Activated naive CD8-positive, alpha-beta T cell treated with anti-CD3 and anti-CD28 coated beads for 36 hours (primary cell): ENCODE results near the gene PPP1R10. TPM values are rescaled to one million over a fixed set of nuclear protein-coding genes. Genes with fewer than 3 reads are reported as not detected.
A peak's percentile ranks its signal among the peaks of the same experiment; 100 is the strongest.
"Not testable (repeated sequence)": the region's sequence is repeated elsewhere in the genome, so short reads cannot be mapped to it uniquely, and the experiment has no call there.

Source experiments
- DNase-seq: peaks from one replicate; pipeline ENCODE4 v3.0.0; 2021
- H3K27ac Mint-ChIP-seq: one replicate; pipeline ENCODE4 v1.8.0; 2022; ENCODE audit warnings: mild to moderate bottlenecking, moderate library complexity, mixed read lengths
- H3K27me3 Mint-ChIP-seq: one replicate; pipeline ENCODE4 v1.8.0; 2022; ENCODE audit warnings: mild to moderate bottlenecking, mixed read lengths
- H3K36me3 Mint-ChIP-seq: one replicate; pipeline ENCODE4 v1.8.0; 2021; ENCODE audit warnings: mild to moderate bottlenecking, mixed read lengths
- H3K4me1 Mint-ChIP-seq: one replicate; pipeline ENCODE4 v1.8.0; 2021; ENCODE audit warnings: mixed read lengths
- H3K4me3 Mint-ChIP-seq: one replicate; pipeline ENCODE4 v1.8.0; 2022; ENCODE audit warnings: mild to moderate bottlenecking, moderate library complexity, mixed read lengths
- H3K9me3 Mint-ChIP-seq: one replicate; pipeline ENCODE4 v1.8.0; 2022; ENCODE audit warnings: mixed read lengths
- total RNA-seq, 2 experiments: library from RNA; stranded (reverse); gene quantifications; one replicate each; pipeline ENCODE4 v1.2.3, GENCODE V29; 2021

Gene PPP1R10
- total RNA-seq: 10 to 100 TPM; 80.5 to 84.6 TPM

DNA sequence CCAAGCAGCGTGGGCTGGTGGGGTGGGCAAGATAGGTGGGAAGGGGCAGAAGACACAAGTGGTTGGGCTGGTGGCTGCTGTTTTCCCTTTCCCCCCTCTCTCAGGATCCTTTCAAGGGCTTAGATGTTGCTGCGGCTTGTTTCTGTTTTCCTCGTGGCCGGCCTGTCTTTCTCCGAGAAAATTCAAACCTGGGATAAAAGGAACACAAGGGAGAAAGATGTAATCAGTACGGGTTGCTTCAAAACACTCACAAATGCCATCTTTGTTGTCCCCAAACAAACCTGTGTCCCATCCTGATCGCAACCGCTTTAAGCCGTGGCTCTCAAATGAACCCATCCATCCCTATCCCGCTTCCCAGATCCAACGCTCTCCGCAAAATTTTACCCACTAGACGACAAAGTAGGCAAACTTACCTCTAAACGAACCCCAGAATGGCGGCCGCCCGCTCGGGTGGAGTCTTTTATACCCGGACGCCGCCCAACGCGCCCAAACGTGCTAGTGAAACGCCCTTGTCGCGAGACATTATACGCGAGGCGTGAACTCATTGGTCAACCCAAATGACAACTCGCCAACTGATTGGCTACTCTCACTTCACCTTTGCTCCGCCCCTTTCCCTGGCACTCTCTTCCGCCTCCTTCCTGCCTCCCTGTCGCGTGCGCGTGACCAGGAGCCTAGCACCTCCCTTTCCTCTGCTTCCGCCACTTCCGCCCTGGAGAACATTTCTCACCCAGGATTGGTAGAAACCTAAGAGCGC, at the start of gene PPP1R10:
Gene PPP1R10, minus strand, starts transcription at position 433 of the 754 bp plus-strand sequence. CDS start 7,299 bp downstream, outside the sequence.
- H3K4me3 Mint-ChIP-seq: peak within 1 kb of the TSS; percentile 97
- peaks cover 19% of the 10 kb centered on the region for H3K27me3 Mint-ChIP-seq
- H3K4me1 Mint-ChIP-seq: peaks cover 46% of the 10 kb centered on the region
- DNase-seq: peak; percentile 98
- peak within 1 kb of the TSS; percentile 99 for H3K27ac Mint-ChIP-seq
- peaks cover 3% of the 10 kb centered on the region for H3K9me3 Mint-ChIP-seq
- peaks cover 62% of the 10 kb centered on the region for H3K36me3 Mint-ChIP-seq

DNA sequence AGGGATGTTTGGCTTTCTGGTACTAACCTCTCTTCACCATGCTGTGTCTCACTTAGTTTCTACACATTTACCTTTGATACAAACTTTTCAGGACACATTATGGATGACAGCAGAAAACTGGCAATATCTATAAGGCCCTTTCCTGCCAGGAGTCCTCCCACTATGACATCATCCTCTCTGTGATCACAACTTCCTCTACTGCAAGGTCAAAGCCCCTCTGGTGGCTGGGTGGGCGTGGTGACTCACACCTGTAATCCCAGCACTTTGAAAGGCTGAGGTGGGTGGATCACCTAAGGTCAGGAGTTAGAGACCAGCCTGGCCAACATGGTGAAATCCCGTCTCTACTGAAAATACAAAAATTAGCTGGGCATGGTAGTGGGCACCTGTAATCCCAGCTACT, 49.3 kb upstream of the PPP1R10 start:
- Mint-ChIP-seq H3K27ac (peak overlapping the region; percentile 82), H3K4me3 (peak overlapping the region; percentile 14), H3K4me1 (peaks cover 25% of the 10 kb centered on the region), H3K36me3 (peaks cover 26% of the 10 kb centered on the region)
- DNase-seq: peak; percentile 72
- H3K9me3 Mint-ChIP-seq, H3K27me3 Mint-ChIP-seq: not testable (repeated sequence)

DNA sequence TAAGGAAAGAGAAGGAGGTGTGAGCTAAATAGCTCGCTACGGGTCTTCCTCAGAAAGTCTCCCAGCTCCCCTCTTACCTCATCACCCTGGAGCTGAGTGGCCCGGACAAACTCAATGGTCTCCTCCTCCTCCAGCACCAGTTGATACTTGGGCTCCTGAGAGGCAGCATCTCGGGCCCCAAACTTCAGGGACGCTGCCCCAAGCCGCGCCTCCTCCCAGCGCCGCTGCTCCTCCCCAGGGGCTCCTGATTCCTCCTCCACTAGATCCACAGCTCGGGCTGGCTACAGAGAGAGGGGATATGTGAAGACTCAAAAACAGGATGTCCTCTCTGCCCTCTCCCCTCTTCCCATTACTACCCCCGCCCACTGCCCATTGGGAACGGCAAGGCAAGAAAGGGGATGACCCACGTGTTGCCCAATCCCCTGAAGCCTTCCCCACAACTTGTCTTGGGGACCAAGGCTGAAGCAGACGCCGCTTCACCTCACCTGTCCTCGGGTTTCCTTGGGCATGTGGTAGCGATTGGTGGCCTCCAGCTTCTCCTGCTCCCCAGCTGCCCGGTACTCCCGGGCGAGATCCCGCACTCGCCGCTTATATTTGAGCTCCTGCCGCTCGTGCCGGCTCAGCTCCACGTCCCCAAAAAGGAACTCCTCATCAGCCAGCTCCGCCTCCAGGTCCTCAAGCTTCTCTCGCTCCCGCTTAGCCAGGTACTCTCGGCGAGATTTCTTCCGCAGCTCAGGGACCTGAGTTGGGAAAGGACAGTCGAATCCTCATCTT, 48.1 kb upstream of the PPP1R10 start:
- Mint-ChIP-seq H3K27me3 (no peaks in the 10 kb centered on the region), H3K9me3 (no peaks in the 10 kb centered on the region), H3K4me3 (no peak overlapping the region), H3K4me1 (peaks cover 18% of the 10 kb centered on the region), H3K36me3 (peaks cover 26% of the 10 kb centered on the region), H3K27ac (peak overlapping the region; percentile 12)
- no peak for DNase-seq

DNA sequence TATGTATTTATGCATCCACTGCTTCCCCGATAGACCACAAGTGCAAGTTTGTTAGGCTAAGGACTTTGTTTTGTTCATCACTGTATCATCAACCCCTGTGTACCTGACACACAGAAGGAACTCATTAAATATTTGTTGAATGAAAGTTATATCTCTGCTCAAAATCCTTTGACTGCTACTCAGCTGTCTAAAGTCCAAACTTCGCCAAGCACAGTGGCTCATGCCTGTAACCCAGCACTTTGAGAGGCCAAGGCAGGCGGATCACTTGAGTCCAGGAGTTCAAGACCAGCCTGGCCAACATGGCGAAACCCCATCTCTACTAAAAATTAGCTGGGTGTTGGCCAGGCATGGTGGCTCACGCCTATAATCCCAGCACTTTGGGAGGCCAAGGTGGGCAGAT, 40.9 kb upstream of the PPP1R10 start:
- peaks cover 33% of the 10 kb centered on the region for H3K36me3 Mint-ChIP-seq
- H3K27me3 Mint-ChIP-seq, H3K4me3 Mint-ChIP-seq, H3K9me3 Mint-ChIP-seq, DNase-seq, H3K27ac Mint-ChIP-seq, H3K4me1 Mint-ChIP-seq: not testable (repeated sequence)

DNA sequence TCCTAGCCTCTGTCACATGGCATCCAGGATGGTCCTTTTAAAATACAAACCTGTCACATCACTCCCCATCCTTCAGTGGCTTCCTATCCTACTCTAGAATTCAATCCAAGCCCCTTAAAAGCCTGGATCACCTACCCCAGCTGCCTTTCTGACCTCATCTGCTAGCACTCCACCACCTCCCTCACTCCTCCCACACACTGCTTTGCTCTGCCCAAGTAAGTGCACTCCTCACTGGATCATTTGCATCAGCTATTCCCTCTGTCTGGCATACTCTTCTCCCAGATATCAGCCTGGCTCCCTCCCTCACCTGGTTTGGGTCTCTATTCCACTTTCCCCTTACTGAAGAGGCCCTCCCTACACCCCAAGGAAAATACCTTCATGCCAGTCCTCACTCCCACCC, 40.4 kb upstream of the PPP1R10 start:
- Mint-ChIP-seq H3K27ac (no peak overlapping the region), H3K27me3 (no peaks in the 10 kb centered on the region), H3K4me1 (peaks cover 4% of the 10 kb centered on the region), H3K4me3 (no peak overlapping the region), H3K36me3 (peaks cover 28% of the 10 kb centered on the region), H3K9me3 (no peaks in the 10 kb centered on the region)
- no peak for DNase-seq

DNA sequence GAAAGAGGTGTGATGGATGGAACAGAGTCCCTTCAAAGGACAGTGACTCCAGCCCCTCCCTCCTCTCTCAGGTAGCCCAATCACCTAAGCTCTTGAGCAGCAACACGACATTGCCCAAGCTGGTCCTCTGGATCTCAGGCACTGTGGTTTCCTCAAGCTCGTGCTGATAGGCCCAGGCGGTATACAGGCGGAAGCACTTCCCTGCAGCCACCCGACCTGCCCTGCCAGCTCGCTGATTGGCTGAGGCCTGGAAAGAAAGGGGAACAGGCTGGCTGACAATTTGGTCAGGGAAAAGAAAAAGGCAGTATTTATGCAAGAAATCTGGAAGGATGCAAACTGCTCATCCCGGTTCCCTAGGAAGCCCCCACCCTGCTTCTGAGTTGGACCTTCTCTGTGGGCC, 39.5 kb upstream of the PPP1R10 start:
- Mint-ChIP-seq H3K9me3 (no peaks in the 10 kb centered on the region), H3K4me3 (no peak overlapping the region), H3K27me3 (no peaks in the 10 kb centered on the region), H3K4me1 (peaks cover 4% of the 10 kb centered on the region), H3K27ac (no peak overlapping the region), H3K36me3 (peaks cover 27% of the 10 kb centered on the region)
- DNase-seq: no peak

DNA sequence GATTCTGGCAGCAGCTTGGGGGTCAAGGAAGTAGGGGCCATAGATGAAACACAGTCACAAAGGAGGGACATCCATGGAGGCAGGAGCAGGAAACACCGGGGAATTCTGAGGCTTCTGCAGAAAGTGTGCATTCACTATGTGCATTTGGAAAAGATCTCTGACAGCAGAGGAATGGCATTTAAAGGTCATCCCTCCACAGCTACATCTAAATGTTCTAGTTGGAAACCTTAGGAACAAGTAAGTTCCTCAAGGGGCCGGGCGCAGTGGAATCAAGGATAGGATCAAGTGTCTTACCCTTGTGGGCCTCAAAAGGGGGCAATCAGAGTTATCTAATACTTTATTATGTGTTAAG, 38.7 kb upstream of the PPP1R10 start:
- peaks cover 24% of the 10 kb centered on the region for H3K36me3 Mint-ChIP-seq

DNA sequence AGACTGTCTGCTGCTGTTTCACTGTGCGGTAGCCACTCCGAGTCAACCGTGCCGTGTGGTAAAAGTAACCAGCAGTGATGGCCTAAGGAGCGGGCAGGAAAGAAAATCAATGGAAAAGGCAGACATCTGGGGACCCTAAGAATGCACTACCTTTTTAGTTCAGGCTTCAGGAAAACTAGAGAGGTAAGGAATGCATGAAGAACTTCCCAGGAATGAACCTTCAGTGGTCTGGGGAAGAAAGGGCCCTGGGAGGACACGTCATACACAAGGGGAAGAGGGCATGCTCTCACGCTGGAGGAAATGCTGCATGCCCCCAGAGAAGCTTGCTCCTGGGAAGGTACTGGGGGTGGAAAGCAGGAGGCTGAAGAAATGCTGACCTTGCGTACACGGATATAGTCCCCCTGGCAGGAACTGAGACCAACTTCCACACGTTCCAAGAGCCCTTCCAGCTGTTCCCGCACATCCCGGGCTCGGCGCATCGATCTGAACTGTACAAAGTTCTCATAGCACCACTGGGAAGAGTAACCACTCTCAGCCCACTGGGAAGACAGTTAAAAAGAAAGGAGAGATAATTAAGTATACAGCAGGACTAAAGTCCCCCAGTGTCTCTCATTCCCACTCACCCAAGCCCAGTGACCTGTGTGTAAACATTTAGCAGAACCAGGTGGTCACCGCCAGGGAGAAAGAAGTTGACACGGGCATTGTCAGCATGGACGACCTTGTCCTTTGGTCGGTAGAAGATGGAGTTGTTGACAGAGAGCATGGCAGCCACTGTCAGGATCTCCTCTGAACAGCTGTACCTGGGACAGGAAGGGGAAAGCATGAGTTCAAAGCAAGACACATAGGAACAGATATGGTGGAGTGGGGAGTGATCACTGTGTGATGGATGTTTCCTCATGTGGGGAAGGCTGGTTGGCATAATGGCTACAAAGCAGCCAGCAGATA, 38.0 kb upstream of the PPP1R10 start:
- no peak for DNase-seq
- no peaks in the 10 kb centered on the region for H3K9me3 Mint-ChIP-seq
- no peaks in the 10 kb centered on the region for H3K27me3 Mint-ChIP-seq
- peaks cover 4% of the 10 kb centered on the region for H3K4me1 Mint-ChIP-seq
- H3K27ac Mint-ChIP-seq: no peak overlapping the region
- no peak overlapping the region for H3K4me3 Mint-ChIP-seq
- peaks cover 23% of the 10 kb centered on the region for H3K36me3 Mint-ChIP-seq

More for the DNA sequence above, 38.7 kb upstream of the PPP1R10 start:
- DNase-seq: no peak
- no peaks in the 10 kb centered on the region for H3K27me3 Mint-ChIP-seq
- H3K4me3 Mint-ChIP-seq: no peak overlapping the region
- no peak overlapping the region for H3K27ac Mint-ChIP-seq
- H3K4me1 Mint-ChIP-seq: peaks cover 4% of the 10 kb centered on the region
- H3K9me3 Mint-ChIP-seq: no peaks in the 10 kb centered on the region

DNA sequence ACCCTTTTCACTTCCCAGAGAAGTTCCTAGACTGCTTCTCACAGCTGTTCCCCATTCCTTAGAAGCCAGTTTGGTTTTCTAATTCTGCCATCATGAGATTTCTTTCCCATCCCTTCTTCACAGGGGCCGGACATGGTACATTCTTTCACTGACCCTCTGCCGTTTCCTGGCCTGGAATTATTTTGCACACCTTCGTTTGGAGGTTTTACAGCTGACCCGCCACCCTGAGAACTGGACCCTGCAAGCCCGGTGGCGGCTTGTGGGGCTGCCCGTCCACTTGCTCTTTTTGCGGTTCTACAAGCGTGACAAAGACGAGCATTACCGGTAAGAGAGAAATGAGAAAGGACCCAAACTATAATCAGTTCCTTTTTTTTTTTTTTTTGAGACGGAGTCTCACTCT, 34.1 kb upstream of the PPP1R10 start:
- no peaks in the 10 kb centered on the region for H3K9me3 Mint-ChIP-seq
- H3K4me1 Mint-ChIP-seq: peaks cover 20% of the 10 kb centered on the region
- no peak overlapping the region for H3K27ac Mint-ChIP-seq
- no peak for DNase-seq
- no peaks in the 10 kb centered on the region for H3K27me3 Mint-ChIP-seq
- peaks cover 24% of the 10 kb centered on the region for H3K36me3 Mint-ChIP-seq
- H3K4me3 Mint-ChIP-seq: no peak overlapping the region

DNA sequence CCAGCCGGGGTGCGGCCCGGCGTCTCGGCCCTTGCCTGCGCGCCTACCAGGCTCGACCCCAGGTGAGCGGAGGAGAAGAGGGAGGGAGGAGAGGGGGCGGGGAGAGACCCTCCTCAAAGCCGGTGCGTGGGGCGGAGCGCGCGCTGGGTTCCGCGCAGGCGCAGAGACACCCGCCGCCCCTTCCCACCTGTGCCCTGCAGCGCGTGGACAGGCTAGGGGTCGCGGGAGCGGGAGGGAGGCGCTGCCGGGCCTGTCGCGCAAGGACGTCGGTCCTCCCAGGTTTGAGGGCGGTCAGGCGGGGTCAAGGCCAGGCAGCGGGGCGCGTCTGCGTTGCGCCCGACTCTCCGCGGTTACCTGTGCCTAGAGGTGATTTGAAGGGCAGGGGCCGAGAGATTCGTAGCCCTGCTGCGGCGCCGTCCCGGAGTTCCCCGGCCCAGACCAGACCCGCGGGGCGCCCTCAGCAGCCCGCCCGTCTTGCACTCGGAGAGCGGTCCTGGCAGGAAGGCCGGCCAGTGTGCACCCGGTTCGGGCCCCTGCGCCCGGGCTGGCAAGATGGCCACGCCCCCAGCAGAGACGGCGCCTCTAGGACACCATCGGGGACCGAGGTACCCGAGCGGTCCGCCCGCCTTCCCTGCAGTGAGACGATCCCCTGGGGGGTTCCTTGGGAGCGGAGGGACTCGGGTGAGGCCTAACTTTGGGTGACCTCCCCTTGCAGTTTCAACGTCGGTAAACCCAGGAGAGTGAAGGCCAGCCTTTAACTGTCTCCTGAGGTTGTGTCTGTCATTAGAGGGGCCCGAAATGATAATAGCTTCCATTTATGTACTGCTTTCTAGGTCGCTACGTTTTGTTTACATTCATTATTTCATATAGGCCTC, 30.4 kb upstream of the PPP1R10 start:
- DNase-seq: peak; percentile 88
- H3K27me3 Mint-ChIP-seq: no peaks in the 10 kb centered on the region
- H3K4me1 Mint-ChIP-seq: peaks cover 26% of the 10 kb centered on the region
- H3K4me3 Mint-ChIP-seq: peak overlapping the region; percentile 91
- H3K36me3 Mint-ChIP-seq: peaks cover 21% of the 10 kb centered on the region
- H3K9me3 Mint-ChIP-seq: no peaks in the 10 kb centered on the region
- peak overlapping the region; percentile 92 for H3K27ac Mint-ChIP-seq

DNA sequence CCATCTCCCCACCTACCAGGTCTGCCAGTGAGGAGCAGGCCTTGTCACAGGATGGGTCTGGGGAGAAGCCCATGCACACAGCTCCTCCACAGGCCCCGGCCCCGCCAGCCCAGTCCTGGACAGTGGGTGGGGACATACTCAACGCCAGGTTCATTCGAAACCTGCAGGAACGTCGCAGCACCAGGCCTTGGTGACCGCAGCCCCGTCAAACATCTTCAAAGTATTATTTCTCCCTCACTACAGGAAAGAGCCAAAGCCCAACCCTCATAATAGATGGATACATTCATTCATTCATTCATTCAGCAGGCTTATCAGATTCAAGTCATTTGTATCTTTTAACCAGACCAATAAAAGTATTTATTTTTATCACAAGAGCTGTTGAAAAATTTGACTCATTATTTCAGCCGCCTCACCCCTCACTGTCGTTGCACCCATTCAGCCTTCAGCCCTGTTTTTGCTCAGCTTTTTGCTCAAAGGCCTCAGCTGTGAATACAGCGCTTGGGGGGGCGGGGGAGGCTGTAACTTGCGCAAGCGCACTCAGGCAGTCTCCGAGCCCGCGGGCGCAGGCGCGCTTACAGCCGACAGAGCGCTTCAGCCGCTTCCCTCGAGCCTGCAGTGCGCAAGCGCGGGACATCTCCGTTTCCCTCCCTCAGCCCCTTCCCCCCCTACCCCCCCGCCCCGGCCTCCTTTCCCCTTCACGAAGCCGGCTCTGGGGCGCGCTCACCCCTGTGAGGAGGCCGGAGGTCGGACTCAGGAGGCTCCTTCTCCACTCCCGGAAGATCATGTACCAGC, 29.6 kb upstream of the PPP1R10 start, which contains the start of gene C6orf136:
Gene C6orf136, plus strand, starts transcription at position 684 of the 792 bp plus-strand sequence. Its CDS starts 99 bp downstream, at position 783.
- H3K4me3 Mint-ChIP-seq: peak within 1 kb of the TSS; percentile 91
- DNase-seq: peak; percentile 92
- peak within 1 kb of the TSS; percentile 92 for H3K27ac Mint-ChIP-seq
- H3K27me3 Mint-ChIP-seq: no peaks in the 10 kb centered on the region
- H3K4me1 Mint-ChIP-seq: peaks cover 29% of the 10 kb centered on the region
- H3K9me3 Mint-ChIP-seq: no peaks in the 10 kb centered on the region
- H3K36me3 Mint-ChIP-seq: peaks cover 15% of the 10 kb centered on the region

DNA sequence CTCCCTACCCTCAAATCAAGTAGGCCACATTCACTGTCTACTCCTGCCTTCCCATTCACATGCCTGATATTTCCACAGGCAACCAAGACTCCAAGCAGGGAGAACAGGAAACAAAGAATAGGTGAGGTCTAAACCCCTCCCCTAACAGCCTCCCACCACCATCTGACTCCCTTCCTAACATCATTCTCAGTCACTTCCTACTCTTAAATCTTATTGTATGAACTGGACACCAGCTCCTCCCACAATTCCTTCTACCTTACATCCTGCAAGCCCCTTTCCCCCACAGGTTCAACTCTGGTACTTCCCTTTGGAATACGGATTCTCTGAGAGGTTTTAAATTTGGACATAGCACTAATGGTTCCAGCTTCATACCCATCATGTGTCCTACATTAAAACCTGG, 28.9 kb upstream of the PPP1R10 start:
- H3K4me1 Mint-ChIP-seq: peaks cover 34% of the 10 kb centered on the region
- H3K27me3 Mint-ChIP-seq: no peaks in the 10 kb centered on the region
- no peak for DNase-seq
- no peaks in the 10 kb centered on the region for H3K9me3 Mint-ChIP-seq
- peaks cover 15% of the 10 kb centered on the region for H3K36me3 Mint-ChIP-seq
- H3K4me3 Mint-ChIP-seq: peak overlapping the region; percentile 91
- H3K27ac Mint-ChIP-seq: peak overlapping the region; percentile 34

DNA sequence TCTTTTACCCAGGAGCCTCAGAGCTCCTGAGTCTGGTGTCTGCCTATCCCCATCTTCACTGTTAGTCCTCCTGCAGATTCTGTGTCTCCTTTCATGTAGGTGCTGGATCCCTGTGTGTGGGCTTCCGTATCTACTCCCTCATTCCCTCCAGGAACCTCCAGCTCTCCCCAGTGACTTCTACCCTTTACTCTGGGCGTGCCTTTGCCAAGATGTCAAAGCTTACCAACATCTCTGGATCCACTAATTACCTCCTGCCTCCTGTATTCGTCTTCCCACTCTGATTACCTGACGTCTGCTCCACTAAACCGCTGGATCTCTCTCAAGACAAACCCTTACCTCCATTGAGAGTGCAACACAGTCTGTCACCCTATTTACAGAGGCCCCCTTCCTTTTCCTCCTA, 27.7 kb upstream of the PPP1R10 start:
- Mint-ChIP-seq H3K27me3 (no peaks in the 10 kb centered on the region), H3K4me3 (no peak overlapping the region), H3K36me3 (peaks cover 14% of the 10 kb centered on the region), H3K9me3 (no peaks in the 10 kb centered on the region), H3K27ac (no peak overlapping the region), H3K4me1 (peaks cover 40% of the 10 kb centered on the region)
- no peak for DNase-seq
